ENCODE data around the gene CHCHD3.

CHCHD3 gene

GRCh38 chr7:132950725-132951124 lies 131.2 kb downstream of the CHCHD3 start:
- no peak overlapping the region for H2AFZ ChIP-seq (ENCODE audit: low read depth, low read length)
- TF ChIP-seq CTCF (IDR thresholded peaks at IDR 0.05; ENCODE audit: low read depth, low read length) (no peak), EZH2phosphoT487 (IDR thresholded peaks at IDR 0.05; ENCODE audit: low read depth) (no peak)

GRCh38 chr7:132947011-132947410 lies 134.9 kb downstream of the CHCHD3 start:
- TF ChIP-seq CTCF (IDR thresholded peaks at IDR 0.05; ENCODE audit: low read depth, low read length) = no peak
- no peak for TF ChIP-seq EZH2phosphoT487 (IDR thresholded peaks at IDR 0.05; ENCODE audit: low read depth)
- H3K4me1 ChIP-seq (ENCODE audit: low read length) = no peaks in the 10 kb centered on the region
- H2AFZ ChIP-seq (ENCODE audit: low read depth, low read length) = no peak overlapping the region
- no peak overlapping the region for H3K9ac ChIP-seq (ENCODE audit: low read length)
- no peak overlapping the region for H3K4me3 ChIP-seq (ENCODE audit: low read length)
- H3K4me2 ChIP-seq (ENCODE audit: low read length) = no peak overlapping the region
- H3K36me3 ChIP-seq (replicated peaks; ENCODE audit: low read depth, low read length) = no peaks in the 10 kb centered on the region
- no peaks in the 10 kb centered on the region for H3K79me2 ChIP-seq (ENCODE audit: low read length)
- no peaks in the 10 kb centered on the region for H3K27me3 ChIP-seq (ENCODE audit: low read depth, low read length)
- H3K27ac ChIP-seq (ENCODE audit: low read length) = no peak overlapping the region
- no peaks in the 10 kb centered on the region; the same call in none of the 2 replicates for H4K20me1 ChIP-seq (ENCODE audit: insufficient read depth, low read length)
- H3K9me3 ChIP-seq (ENCODE audit: insufficient read depth, low read length) = no peaks in the 10 kb centered on the region

More at GRCh38 chr7:132950725-132951124, 131.2 kb downstream of the CHCHD3 start:
- no peaks in the 10 kb centered on the region for H3K79me2 ChIP-seq (ENCODE audit: low read length)
- no peaks in the 10 kb centered on the region for H3K9me3 ChIP-seq (ENCODE audit: insufficient read depth, low read length)
- H3K27ac ChIP-seq (ENCODE audit: low read length) = no peak overlapping the region
- no peak overlapping the region for H3K9ac ChIP-seq (ENCODE audit: low read length)
- no peaks in the 10 kb centered on the region for H3K4me1 ChIP-seq (ENCODE audit: low read length)
- H3K27me3 ChIP-seq (ENCODE audit: low read depth, low read length) = no peaks in the 10 kb centered on the region
- H3K4me2 ChIP-seq (ENCODE audit: low read length) = no peak overlapping the region
- no peaks in the 10 kb centered on the region; the same call in none of the 2 replicates for H4K20me1 ChIP-seq (ENCODE audit: insufficient read depth, low read length)
- H3K36me3 ChIP-seq (replicated peaks; ENCODE audit: low read depth, low read length) = no peaks in the 10 kb centered on the region
- no peak overlapping the region for H3K4me3 ChIP-seq (ENCODE audit: low read length)

GRCh38 chr7:132944774-132945173 lies 137.1 kb downstream of the CHCHD3 start:
- Histone ChIP-seq H3K9me3 (ENCODE audit: insufficient read depth, low read length) (no peaks in the 10 kb centered on the region), H3K4me1 (ENCODE audit: low read length) (peaks cover 9% of the 10 kb centered on the region), H3K27ac (ENCODE audit: low read length) (no peak overlapping the region), H4K20me1 (ENCODE audit: insufficient read depth, low read length) (no peaks in the 10 kb centered on the region), H3K9ac (ENCODE audit: low read length) (no peak overlapping the region), H3K27me3 (ENCODE audit: low read depth, low read length) (no peaks in the 10 kb centered on the region), H3K79me2 (ENCODE audit: low read length) (no peaks in the 10 kb centered on the region), H3K4me2 (ENCODE audit: low read length) (no peak overlapping the region), H3K36me3 (replicated peaks; ENCODE audit: low read depth, low read length) (no peaks in the 10 kb centered on the region), H3K4me3 (ENCODE audit: low read length) (no peak overlapping the region), H2AFZ (ENCODE audit: low read depth, low read length) (no peak overlapping the region)
- TF ChIP-seq CTCF (IDR thresholded peaks at IDR 0.05; ENCODE audit: low read depth, low read length) = no peak
- TF ChIP-seq EZH2phosphoT487 (IDR thresholded peaks at IDR 0.05; ENCODE audit: low read depth) = no peak

GRCh38 chr7:132943645-132944044 lies 138.2 kb downstream of the CHCHD3 start:
- Histone ChIP-seq H3K4me3 (ENCODE audit: low read length) (no peak overlapping the region), H3K9ac (ENCODE audit: low read length) (no peak overlapping the region), H3K79me2 (ENCODE audit: low read length) (no peaks in the 10 kb centered on the region), H3K36me3 (replicated peaks; ENCODE audit: low read depth, low read length) (no peaks in the 10 kb centered on the region), H3K27me3 (ENCODE audit: low read depth, low read length) (no peaks in the 10 kb centered on the region), H3K4me2 (ENCODE audit: low read length) (no peak overlapping the region), H3K9me3 (ENCODE audit: insufficient read depth, low read length) (no peaks in the 10 kb centered on the region), H4K20me1 (ENCODE audit: insufficient read depth, low read length) (no peaks in the 10 kb centered on the region), H2AFZ (ENCODE audit: low read depth, low read length) (no peak overlapping the region), H3K27ac (ENCODE audit: low read length) (no peak overlapping the region), H3K4me1 (ENCODE audit: low read length) (peaks cover 9% of the 10 kb centered on the region)
- TF ChIP-seq EZH2phosphoT487 (IDR thresholded peaks at IDR 0.05; ENCODE audit: low read depth) (no peak), CTCF (IDR thresholded peaks at IDR 0.05; ENCODE audit: low read depth, low read length) (no peak)
